Measurements from ENCODE around the gene PPCDC.

GRCh38 chr15:75058127-75058905 lies 34.9 kb downstream of the PPCDC start:
- TF ChIP-seq, protein P1, sequence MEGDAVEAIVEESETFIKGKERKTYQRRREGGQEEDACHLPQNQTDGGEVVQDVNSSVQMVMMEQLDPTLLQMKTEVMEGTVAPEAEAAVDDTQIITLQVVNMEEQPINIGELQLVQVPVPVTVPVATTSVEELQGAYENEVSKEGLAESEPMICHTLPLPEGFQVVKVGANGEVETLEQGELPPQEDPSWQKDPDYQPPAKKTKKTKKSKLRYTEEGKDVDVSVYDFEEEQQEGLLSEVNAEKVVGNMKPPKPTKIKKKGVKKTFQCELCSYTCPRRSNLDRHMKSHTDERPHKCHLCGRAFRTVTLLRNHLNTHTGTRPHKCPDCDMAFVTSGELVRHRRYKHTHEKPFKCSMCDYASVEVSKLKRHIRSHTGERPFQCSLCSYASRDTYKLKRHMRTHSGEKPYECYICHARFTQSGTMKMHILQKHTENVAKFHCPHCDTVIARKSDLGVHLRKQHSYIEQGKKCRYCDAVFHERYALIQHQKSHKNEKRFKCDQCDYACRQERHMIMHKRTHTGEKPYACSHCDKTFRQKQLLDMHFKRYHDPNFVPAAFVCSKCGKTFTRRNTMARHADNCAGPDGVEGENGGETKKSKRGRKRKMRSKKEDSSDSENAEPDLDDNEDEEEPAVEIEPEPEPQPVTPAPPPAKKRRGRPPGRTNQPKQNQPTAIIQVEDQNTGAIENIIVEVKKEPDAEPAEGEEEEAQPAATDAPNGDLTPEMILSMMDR (conservative IDR thresholded peaks at IDR 0.05 in 1 of 2, IDR thresholded peaks at IDR 0.05 in 1 of 2; ENCODE audit: low read depth in 1 of 2, low read length in 2 of 2): no peak
- no peak for TF ChIP-seq EZH2 (IDR thresholded peaks at IDR 0.05; ENCODE audit: low read length, missing control alignments)

Data from fibroblast of lung (primary cell).